SH-SY5Y (cell line): ENCODE results near the gene RAPGEF5.

Source experiments
- GATA2 ChIP-seq: IDR thresholded peaks from 2 replicates; pipeline ENCODE4 v1.6.1; 2011; ENCODE audit warnings: mild to moderate bottlenecking, low read depth, low read length
- GATA3 ChIP-seq: IDR thresholded peaks from 2 replicates; pipeline ENCODE4 v1.6.1; 2011; ENCODE audit warnings: low read depth, mild to moderate bottlenecking, low read length, moderate library complexity

DNA sequence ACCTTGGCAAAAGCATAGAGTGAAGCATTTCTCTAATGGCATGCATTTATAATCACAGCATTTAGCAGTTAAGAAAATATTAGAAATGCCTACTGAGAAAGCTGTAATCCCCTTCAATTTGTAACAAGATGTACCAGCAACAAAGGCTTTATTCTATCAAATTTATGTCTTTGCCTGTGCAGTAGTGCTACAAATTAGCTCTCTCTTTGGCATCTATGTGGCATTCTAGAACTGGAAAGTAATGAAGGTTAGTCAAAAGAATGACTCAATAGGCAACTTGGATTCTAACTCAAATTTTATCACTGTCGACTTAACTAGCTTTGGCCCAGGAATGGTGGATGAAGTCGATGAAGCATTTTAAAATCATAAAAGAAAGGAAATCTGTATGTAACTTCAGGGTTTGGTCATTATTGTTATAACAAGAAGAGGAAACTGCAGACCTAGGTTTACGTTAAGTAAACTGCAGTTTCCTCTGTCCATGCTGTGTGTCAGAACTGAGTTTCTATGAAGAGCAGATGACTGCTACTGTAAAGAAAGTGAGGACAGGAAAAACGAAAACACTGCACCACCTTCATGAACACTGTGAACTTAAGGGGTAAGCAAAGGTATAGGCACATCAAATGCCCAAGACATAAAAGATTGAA, 140.0 kb downstream of the RAPGEF5 start:
- no peak for TF ChIP-seq GATA2
- TF ChIP-seq GATA3 = no peak
